ENCODE measurements around the gene IFNA13. TPM values are rescaled to one million over a fixed set of nuclear protein-coding genes. Genes with fewer than 3 reads are reported as not detected.

IFNA13 gene
- polyA plus RNA-seq, 6 donors from 2014 or later, result not detected

- Mint-ChIP-seq H3K27ac (peak overlapping the region in 1 of 6 donors; percentile 22), H3K27me3 (peaks cover 44 to 62% (median 58%) of the 10 kb centered on the region in 3 donors), H3K36me3 (no peaks in the 10 kb centered on the region), H3K9me3 (no peaks in the 10 kb centered on the region), H3K4me1 (peaks cover 3 to 17% (median 5%) of the 10 kb centered on the region in 3 donors), H3K4me3 (no peak overlapping the region)
- DNase-seq (no peak), ATAC-seq (ENCODE audit: low read depth in 2 of 2) (no peak)
Measured at GRCh38 chr9:21340735-21341134, 27.1 kb downstream of the IFNA13 start.

DNA sequence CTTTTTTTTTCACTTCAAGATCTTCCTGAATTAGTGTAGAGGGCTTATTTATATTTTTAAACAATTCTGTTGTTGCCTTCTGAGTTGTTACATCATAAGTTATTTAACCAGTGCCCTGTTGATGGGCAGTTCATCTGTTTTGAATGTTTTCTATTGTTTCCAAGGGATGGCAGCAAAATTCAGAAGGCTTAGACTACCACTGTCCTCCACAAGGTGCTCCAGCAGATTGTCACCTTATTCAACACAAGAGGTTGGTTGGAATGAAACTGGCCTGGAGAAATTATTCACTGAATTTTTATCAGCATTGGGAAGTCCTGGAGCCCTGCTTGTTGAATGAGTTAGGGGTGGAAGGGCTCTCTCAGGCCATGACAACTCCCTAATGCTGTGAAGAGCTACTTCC, 31.4 kb downstream of the IFNA13 start:
- Mint-ChIP-seq H3K4me3 (peak overlapping the region in 5 of 8 donors; percentile 30 to 91 (median 51)), H3K27ac (peak overlapping the region in 1 of 6 donors; percentile 79), H3K27me3 (peaks cover 20 to 27% (median 25%) of the 10 kb centered on the region in 3 donors), H3K36me3 (no peaks in the 10 kb centered on the region), H3K4me1 (peaks cover 23 to 37% (median 27%) of the 10 kb centered on the region in 3 donors), H3K9me3 (no peaks in the 10 kb centered on the region)
- no peak for DNase-seq
- ATAC-seq (ENCODE audit: low read depth in 2 of 2), result no peak

- Mint-ChIP-seq H3K36me3 (no peaks in the 10 kb centered on the region), H3K4me3 (peak within 1 kb of the TSS; percentile 87 to 95 (median 92)), H3K27ac (peak within 1 kb of the TSS; percentile 76 to 95 (median 87)), H3K4me1 (peaks cover 23 to 38% (median 37%) of the 10 kb centered on the region in 3 donors), H3K27me3 (peaks cover 11 to 17% (median 12%) of the 10 kb centered on the region in 3 donors), H3K9me3 (no peaks in the 10 kb centered on the region)
- peak; percentile 77 for DNase-seq
- ATAC-seq (ENCODE audit: low read depth in 2 of 2), result peak; percentile 87 to 91
Measured at GRCh38 chr9:21334701-21335632, 32.9 kb downstream of the IFNA13 start, which contains the start of gene KLHL9. TSS of gene KLHL9 (minus strand) at chr9:21335404. CDS start at chr9:21334859, 545 bp downstream.

- DNase-seq (no peak), ATAC-seq (ENCODE audit: low read depth in 2 of 2) (no peak)
- H3K4me1 Mint-ChIP-seq, result peaks cover 23 to 41% (median 37%) of the 10 kb centered on the region in 3 donors
- H3K27ac Mint-ChIP-seq, result no peak overlapping the region
- H3K9me3 Mint-ChIP-seq, result no peaks in the 10 kb centered on the region
- H3K36me3 Mint-ChIP-seq, result no peaks in the 10 kb centered on the region
- H3K27me3 Mint-ChIP-seq, result peaks cover 0 to 4% (median 3%) of the 10 kb centered on the region in 3 donors
- peak overlapping the region; percentile 10 to 95 (median 88) for H3K4me3 Mint-ChIP-seq
Measured at GRCh38 chr9:21333226-21333625, 34.6 kb downstream of the IFNA13 start.

DNA sequence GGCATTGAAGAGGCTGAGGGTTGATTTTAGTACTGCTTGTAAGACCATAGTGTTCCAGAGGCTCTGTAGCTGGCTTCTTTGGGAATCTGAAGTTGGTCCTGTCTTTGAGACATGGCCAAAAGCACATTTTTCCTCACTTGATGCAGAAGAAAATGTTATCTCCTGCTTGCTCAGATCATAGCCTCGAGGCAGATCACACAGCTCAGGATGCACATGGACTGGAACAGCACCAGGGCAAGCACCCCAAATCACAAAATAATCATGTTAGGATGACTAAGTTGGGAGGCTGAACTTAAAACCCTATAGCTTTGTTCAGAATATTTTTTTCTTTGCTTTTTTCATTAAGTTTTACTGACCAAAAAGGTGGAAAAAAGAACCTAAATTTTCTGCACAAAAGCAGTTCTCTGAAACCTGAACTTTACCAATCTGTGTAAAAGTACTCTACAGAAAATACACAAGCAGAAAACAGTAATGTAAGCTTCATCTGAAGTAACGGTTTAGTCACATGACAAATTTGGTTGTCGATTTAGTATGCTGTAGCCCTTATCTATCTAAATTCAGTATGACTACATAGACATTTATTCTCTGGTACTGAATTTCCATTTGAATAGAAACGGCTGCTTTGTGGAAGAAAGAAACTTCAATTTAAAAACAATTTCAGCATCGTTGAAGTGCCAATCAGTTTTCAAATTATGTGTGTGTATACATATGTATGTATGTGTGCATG, 36.0 kb downstream of the IFNA13 start:
- no peak overlapping the region for H3K27ac Mint-ChIP-seq
- H3K4me3 Mint-ChIP-seq, result peak overlapping the region in 1 of 8 donors; percentile 42

DNA sequence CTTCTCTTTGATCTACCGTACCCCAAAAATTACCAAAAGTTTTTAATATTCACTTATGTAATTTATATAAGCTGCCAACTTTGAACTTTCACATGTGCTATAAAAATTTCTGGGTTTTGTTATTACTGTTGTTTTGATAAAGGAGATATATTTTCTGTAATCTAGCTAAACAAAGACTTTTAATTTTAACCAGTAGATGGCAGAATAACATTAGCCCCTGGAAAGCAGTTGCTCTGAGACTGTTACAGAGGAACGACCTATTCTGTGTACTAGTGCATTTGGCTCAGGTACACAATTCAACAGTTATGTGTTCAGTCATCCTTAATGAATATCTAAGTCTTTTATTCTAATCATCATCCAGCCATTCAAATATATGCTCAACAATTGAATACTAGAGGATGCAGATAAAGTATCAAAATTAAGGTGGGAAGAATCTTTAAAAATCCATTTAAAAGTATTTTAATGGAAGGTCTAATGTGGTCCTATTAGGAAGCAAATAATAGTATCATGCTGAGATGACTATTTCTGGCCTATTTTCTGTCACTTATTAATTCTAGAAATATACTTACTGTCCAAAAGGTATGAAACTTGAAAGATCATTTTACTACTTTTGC, 41.2 kb downstream of the IFNA13 start:
- Mint-ChIP-seq H3K4me1 (peaks cover 10 to 22% (median 15%) of the 10 kb centered on the region in 3 donors), H3K27ac (no peak overlapping the region), H3K4me3 (no peak overlapping the region), H3K36me3 (no peaks in the 10 kb centered on the region), H3K9me3 (no peaks in the 10 kb centered on the region), H3K27me3 (no peaks in the 10 kb centered on the region)
- ATAC-seq (ENCODE audit: low read depth in 2 of 2) (peak; percentile 77 to 88), DNase-seq (peak; percentile 52)

More for the DNA sequence above, 36.0 kb downstream of the IFNA13 start:
- Mint-ChIP-seq H3K9me3 (no peaks in the 10 kb centered on the region), H3K36me3 (no peaks in the 10 kb centered on the region), H3K27me3 (no peaks in the 10 kb centered on the region), H3K4me1 (peaks cover 23 to 44% (median 37%) of the 10 kb centered on the region in 3 donors)
- ATAC-seq (ENCODE audit: low read depth in 2 of 2) (no peak), DNase-seq (no peak)

- Mint-ChIP-seq H3K27ac (no peak overlapping the region), H3K36me3 (no peaks in the 10 kb centered on the region), H3K27me3 (no peaks in the 10 kb centered on the region), H3K4me3 (no peak overlapping the region), H3K4me1 (peaks cover 10 to 15% (median 10%) of the 10 kb centered on the region in 3 donors), H3K9me3 (no peaks in the 10 kb centered on the region)
- DNase-seq, result no peak
- ATAC-seq (ENCODE audit: low read depth in 2 of 2), result no peak
Measured at GRCh38 chr9:21324047-21324446, 43.8 kb downstream of the IFNA13 start.

DNA sequence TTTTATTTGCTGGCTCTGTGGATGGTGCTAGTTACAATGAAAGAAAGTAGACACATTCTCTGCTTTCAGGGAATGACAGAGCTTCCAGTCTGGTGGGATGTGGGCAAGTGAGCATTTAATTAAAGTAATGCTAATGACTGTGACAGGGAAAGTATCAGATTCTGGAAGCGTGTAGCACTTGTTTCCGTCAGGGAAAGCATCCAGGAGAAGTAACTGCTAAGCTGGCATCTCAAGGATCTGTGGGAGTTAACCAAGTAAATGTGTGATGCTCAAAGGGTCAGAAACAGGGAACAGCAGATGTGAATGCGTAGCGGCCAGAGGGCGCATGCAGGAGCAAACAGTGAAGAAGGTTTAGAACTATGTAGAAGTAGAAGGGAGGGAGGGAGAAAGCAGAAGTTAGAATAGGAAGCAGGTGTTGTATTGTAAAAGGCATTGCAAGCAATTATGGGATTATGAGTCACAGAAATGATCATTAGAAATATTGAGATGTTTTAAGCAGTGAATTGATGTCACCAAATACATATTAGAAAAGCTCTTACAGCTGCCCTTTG, 44.9 kb downstream of the IFNA13 start:
- Mint-ChIP-seq H3K27ac (no peak overlapping the region), H3K36me3 (no peaks in the 10 kb centered on the region), H3K27me3 (no peaks in the 10 kb centered on the region), H3K9me3 (no peaks in the 10 kb centered on the region), H3K4me1 (peaks cover 7 to 15% (median 10%) of the 10 kb centered on the region in 3 donors), H3K4me3 (no peak overlapping the region)
- DNase-seq, result no peak
- no peak for ATAC-seq (ENCODE audit: low read depth in 2 of 2)

GRCh38 chr9:21320465-21320864, 47.4 kb downstream of the IFNA13 start:
- peak overlapping the region in 1 of 6 donors; percentile 18 for H3K27ac Mint-ChIP-seq
- peaks cover 0 to 6% (median 4%) of the 10 kb centered on the region in 3 donors for H3K27me3 Mint-ChIP-seq

GRCh38 chr9:21317956-21318923, 49.6 kb downstream of the IFNA13 start:
- DNase-seq (peak; percentile 18), ATAC-seq (ENCODE audit: low read depth in 2 of 2) (peak; percentile 43 to 67)
- peaks cover 3 to 7% (median 6%) of the 10 kb centered on the region in 3 donors for H3K4me1 Mint-ChIP-seq
- no peak overlapping the region for H3K4me3 Mint-ChIP-seq
- no peaks in the 10 kb centered on the region for H3K9me3 Mint-ChIP-seq
- no peaks in the 10 kb centered on the region for H3K36me3 Mint-ChIP-seq
- H3K27ac Mint-ChIP-seq, result peak overlapping the region in 1 of 6 donors; percentile 28
- peaks cover 0 to 12% (median 4%) of the 10 kb centered on the region in 3 donors for H3K27me3 Mint-ChIP-seq

More at GRCh38 chr9:21320465-21320864, 47.4 kb downstream of the IFNA13 start:
- ATAC-seq (ENCODE audit: low read depth in 2 of 2) (no peak), DNase-seq (no peak)
- H3K4me1 Mint-ChIP-seq, result peaks cover 3 to 15% (median 10%) of the 10 kb centered on the region in 3 donors
- H3K36me3 Mint-ChIP-seq, result no peaks in the 10 kb centered on the region
- H3K4me3 Mint-ChIP-seq, result no peak overlapping the region
- H3K9me3 Mint-ChIP-seq, result no peaks in the 10 kb centered on the region

Data from naive B cell (primary cell).